ENCODE measurements around the gene RBM4.
A peak's percentile ranks its signal among the peaks of the same experiment; 100 is the strongest.
"Not testable (repeated sequence)": the region's sequence is repeated elsewhere in the genome, so short reads cannot be mapped to it uniquely, and the experiment has no call there.

The RBM4 gene

GRCh38 chr11:66638177-66639065 is at the start of gene RBM4:
RBM4 (plus strand) TSS chr11:66638703; CDS start chr11:66639712, 1,009 bp downstream.
- DNase-seq: peak; percentile 91 to 93

- not testable (repeated sequence) for DNase-seq
Observed at GRCh38 chr11:66589315-66589714, 49.2 kb upstream of the RBM4 start.

DNA sequence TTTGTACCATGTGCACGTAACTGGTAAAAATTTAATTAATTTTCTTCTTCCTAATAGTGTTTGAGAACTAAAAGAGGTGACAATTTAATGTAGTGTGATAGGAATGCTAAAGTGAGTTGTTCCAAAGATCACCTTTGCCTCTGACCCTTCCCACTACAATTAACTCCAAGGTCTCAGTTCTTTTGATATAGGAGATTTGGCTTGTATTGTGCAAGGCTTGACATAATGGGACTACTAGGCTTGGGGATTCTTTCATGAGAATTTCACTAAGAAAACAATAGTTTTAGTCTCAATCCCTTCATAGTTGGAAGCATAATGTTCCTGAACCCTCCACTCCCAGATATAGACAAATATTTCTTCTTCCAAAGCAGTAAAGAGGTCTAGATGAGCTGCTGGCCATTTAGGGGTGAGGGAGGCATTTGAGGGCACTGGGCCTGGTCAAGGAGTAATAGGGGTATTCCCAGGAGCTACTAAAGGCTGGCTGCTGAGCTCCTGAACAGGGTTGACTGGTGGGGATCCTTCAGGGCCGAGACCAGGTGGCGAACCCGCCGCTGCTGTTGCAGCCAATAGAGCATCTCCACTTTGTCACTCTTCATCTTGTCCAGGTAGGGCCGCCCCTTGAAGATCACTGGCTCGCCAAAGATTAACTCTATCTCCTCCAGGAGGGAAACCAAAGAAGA is 48.4 kb upstream of the RBM4 start:
- DNase-seq: no peak

GRCh38 chr11:66591175-66591574 is 47.3 kb upstream of the RBM4 start:
- DNase-seq: no peak

DNA sequence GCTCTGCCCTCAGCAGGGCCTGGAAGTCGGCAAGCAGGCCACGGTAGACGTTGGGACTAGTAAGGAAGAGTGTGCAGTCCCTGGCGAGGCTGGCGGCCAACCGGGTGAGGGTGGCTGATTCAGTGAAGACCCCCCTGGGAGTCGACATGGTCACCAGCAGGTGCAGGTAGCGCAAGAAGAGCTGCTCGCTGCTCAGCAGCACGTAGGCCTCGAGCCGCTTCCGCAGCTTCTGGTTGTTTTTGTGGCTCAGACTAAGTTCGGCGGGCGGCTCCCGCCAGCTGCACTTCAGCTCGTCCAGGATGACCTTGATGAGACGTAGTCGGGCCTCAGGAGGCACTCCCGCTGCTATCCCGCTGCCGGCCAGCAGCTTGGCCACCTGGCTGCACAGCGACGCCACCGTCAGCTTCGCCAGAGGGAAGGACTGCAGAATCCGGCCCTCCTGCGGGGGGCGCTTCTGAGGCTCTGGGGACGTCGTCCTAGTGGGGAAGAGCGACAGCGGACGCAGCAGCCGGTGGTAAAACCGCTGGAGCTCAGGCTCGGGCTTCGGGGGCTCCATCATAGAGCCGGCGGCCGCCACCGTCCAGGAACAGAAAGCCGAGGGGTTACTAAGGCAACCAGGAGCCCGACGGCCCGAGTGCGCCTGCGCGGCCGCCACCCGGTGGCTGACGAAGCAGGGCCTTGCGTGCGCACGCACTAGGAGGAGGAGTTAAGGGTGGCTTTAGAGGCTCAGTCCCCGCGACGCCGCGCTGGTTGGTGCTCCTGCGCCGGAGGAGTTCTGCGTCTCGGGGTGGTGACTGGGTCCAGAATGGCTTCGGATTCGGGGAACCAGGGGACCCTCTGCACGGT is 45.8 kb upstream of the RBM4 start, which contains the start of the genes CCDC87 and CCS:
CCDC87 (minus strand) TSS at position 607 of the 846 bp plus-strand sequence; CDS start at position 559, 48 bp downstream.
CCS (plus strand) TSS at position 729 of the 846 bp plus-strand sequence; CDS start at position 806, 77 bp downstream.
- peak; percentile 97 for DNase-seq

DNA sequence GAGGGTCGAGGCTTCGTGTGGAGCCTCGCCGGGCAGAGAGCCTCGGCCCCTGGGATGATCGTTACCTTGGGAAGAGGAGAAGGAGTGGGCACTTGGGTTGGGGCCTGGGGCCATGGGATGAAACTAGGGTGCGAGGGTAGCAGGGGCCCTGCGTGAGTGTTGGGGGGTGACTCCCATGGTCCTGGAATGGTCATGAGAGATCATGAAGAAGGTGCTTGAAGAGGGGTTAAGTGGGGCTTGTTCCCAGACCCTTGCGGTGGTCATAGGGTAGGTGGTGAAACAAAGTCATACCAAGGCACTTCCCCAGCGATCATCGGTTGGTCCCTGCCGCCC is 45.2 kb upstream of the RBM4 start:
- DNase-seq: no peak

DNA sequence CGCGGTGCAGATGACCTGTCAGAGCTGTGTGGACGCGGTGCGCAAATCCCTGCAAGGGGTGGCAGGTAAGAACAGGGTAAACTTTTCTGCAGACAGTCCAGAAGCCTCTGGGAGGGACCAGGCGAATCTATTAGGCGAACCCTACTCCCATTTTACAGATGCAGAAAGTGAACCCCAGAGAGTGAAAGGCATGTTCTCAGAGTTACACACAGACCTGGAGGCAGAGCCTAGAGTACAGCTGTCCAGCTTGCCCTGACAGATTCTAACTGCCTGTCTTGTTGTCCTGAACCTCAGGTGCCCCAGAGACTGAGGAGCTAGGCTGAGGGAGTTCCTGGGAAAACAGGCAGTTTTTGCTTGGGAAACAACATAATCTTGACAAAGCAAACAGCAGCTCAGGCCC is 44.9 kb upstream of the RBM4 start:
- DNase-seq: no peak

- no peak for DNase-seq
Observed at GRCh38 chr11:66595245-66595904, 43.1 kb upstream of the RBM4 start.

DNA sequence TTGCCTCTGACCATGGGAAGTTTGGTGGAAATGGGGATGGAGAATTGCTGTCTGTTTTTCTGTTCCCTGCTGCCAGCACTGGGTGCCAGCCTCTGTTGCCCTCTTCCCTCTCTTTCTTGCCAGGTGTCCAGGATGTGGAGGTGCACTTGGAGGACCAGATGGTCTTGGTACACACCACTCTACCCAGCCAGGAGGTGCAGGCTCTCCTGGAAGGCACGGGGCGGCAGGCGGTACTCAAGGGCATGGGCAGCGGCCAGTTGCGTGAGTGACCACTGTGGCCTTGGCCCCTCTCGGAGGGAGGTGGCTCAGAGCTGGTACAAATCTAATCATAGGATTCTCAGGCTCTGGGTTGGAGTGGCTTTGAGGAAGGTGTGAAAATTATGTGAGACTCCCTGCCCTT is 39.5 kb upstream of the RBM4 start:
- DNase-seq: no peak

GRCh38 chr11:66600219-66600618 is 38.3 kb upstream of the RBM4 start:
- no peak for DNase-seq

DNA sequence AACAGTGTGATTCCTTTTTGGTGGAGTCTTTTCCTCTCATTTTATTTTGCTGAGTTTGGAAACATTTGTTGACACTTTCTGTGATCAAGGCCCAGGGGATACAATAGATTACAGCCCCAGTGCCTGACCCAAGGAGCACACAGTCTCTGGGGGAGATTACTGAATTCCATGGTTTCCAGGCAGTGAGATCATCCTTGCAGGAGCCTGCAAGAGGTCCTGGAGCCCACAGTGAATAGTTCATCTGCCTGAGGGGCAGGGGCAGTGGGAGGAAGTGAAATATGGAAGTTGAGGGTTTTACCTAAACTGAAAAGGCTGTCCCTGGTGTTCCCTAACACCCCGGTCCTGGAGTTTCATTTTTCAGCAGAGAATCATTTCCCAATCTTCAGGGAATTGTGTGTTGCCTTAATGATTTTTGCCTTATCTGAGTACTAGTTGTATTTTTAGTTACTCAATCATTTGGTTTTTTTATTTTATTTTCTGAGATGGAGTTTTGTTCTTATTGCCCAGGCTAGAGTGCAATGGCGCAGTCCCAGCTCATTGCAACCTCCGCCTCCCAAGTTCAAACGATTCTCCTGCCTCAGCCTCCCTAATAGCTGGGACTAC is 37.8 kb upstream of the RBM4 start:
- no peak for DNase-seq

- no peak for DNase-seq
Observed at GRCh38 chr11:66603072-66603471, 35.4 kb upstream of the RBM4 start.

DNA sequence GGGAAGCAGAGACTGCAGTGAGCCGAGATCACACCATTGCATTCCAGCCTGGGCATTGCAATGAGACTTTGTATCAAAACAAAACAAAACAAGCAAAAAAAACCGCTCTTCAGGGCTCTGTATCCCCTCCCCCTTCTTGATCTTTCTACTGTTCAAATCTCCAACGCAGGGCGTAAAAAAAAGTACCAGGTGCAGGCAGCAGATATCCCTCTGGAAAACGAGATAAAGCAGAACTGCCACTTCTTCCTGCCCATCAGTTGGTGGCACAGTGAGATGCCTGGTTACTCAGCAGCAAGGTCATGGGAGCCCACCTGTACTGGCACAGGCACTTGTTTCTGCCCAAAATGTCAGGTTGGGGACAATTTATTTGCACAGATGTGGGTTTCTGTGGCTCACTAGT is 34.3 kb upstream of the RBM4 start:
- DNase-seq: no peak

- not testable (repeated sequence) for DNase-seq
Observed at GRCh38 chr11:66606608-66607007, 31.9 kb upstream of the RBM4 start.

DNA sequence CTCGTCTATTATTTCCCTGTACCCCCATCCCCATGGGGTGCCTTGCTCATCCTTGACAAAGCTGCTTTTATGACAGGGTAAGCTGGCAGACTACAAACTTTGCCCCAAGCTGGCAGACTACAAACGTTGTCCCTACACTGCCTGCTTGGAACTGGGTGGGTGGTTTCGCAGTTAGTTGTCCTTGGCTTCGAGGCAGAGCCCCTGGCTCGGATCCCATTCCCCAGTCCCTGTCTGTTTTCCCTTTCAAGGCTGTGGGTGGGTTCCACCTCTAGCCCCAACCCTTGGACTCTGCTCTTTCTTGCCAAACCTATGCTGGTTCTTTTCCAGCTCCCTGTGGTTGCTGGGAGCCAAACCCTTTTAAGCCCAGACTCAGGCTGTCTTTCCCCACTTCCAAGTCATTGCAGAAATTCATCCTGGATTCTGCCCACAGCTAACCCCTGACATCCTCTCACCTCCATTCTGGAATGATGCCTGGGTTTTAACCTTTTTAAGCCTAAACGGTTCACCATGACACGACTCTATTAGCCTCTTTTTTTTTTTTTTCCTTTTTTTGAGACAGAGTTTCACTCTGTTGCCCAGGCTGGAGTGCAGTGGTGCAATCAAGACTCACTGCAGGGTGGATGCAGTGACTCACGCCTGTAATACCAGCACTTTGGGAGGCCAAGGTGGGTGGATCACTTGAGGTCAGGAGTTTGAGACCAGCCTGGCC is 31.2 kb upstream of the RBM4 start:
- DNase-seq: no peak

- DNase-seq: no peak
Observed at GRCh38 chr11:66609721-66610617, 28.5 kb upstream of the RBM4 start.

DNA sequence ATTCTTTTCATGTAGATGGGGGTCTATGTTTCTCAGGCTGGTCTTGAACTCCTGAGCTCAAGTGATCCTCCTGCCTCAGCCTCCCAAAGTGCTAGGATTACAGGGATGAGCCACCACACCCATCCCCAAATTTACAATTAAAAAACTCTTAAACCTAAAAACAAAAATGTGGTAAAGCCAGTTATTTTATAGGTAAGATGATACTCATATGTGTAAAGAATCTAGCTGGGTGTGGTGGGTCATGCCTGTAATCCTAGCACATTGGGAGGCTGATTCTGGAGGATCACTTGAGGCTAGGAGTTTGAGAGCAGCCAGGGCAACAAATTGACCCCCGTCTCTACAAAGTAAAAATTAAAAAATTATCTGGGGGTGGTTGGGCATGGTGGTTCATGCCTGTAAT is 26.0 kb upstream of the RBM4 start:
- no peak for DNase-seq

GRCh38 chr11:66614073-66614472 is 24.4 kb upstream of the RBM4 start:
- no peak for DNase-seq

DNA sequence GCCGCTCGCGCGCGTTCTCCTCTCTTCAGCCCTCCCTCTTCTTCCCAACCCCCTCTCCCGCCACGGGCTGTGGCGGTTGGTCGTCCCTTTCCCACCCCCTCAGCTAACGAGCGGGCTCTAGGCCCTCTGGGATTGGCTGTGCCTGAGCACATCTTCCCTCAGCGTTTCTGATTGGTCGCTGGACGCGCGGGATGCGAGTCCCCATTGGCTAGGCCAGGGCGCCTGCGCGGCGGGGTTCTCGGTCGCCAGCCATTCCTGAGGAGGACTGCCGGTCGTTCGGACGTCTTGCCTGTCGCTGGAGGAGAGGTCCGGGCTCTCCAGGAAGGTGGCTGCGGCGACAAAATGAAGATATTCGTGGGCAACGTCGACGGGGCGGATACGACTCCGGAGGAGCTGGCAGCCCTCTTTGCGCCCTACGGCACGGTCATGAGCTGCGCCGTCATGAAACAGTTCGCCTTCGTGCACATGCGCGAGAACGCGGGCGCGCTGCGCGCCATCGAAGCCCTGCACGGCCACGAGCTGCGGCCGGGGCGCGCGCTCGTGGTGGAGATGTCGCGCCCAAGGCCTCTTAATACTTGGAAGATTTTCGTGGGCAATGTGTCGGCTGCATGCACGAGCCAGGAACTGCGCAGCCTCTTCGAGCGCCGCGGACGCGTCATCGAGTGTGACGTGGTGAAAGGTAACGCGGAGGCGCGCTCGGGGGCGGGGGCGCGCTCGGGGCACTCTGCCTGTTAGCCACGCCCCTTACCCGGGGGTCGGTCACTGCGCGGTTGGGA is 21.9 kb upstream of the RBM4 start, which contains the start of gene RBM14:
RBM14 (plus strand) TSS at position 252 of the 776 bp plus-strand sequence; CDS start at position 343, 91 bp downstream.
- DNase-seq: peak; percentile 94 to 95
